ENCODE measurements around the gene PRLR.
"Not testable (repeated sequence)": the region's sequence is repeated elsewhere in the genome, so short reads cannot be mapped to it uniquely, and the experiment has no call there.

Gene PRLR

GRCh38 chr5:35066260-35066795 is 164.0 kb downstream of the PRLR start:
- DNase-seq: no peak

DNA sequence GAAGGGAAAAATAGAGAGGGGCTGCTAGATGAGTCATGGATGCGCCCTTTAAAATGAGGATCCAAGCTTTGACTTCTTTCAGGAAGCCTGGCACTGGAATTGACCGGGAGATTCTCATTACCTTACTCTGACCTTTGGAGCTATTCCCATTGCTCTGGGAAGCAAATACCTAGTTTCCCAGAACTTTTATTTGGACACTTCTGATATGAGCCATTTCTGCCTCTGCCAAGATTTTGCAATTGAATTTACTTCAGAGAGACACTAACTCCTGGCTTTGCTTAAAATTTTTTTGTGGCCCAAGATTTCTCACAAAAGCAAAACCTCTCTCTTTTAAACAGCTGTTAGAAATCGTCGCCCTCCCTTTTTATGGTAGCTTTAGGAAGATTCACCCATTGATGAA is 166.9 kb downstream of the PRLR start:
- DNase-seq: no peak

GRCh38 chr5:35061211-35061770 is 169.0 kb downstream of the PRLR start:
- DNase-seq: no peak

GRCh38 chr5:35060236-35060635 is 170.1 kb downstream of the PRLR start:
- no peak for DNase-seq

DNA sequence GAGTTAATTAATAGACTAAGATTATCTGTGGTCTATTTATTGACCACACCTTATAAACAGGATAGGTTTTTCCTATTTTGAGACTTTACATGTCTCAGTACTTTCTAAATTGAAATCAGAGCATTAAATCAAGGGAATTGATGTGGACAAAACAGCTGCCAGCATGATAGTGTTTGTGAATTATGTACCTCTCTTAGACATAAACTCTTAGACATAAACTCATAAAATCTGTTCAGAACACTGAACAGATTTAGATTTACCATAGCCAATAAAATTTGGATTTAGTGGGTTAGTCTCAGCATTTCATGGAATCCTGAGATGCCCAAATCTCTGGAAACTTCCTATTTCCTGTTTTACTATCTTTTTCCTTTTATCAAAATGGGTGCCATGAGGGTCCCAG is 171.0 kb downstream of the PRLR start:
- DNase-seq: no peak

DNA sequence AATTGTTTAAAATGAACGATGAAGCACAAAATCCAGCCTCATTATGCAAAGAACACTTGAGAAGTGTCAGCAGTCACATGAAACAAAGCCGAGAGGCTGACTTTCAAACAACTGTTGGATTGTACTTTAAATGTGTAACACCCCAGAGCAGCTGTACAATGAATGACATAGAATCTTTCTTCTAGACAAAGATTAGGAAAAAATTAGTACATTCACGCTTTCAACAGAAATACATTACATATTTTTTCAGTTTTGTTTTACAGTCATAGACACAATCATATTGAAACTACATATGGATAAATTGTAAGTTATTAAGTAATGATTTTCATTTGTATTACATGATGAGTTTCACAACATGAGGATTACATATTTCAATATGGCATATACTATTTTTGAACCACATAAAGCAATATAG is 171.9 kb downstream of the PRLR start:
- DNase-seq: no peak

- no peak for DNase-seq
These were observed 173.6 kb downstream of the PRLR start for GRCh38 chr5:35056686-35057085.

- DNase-seq: no peak
These were observed 177.4 kb downstream of the PRLR start for GRCh38 chr5:35052838-35053237.

DNA sequence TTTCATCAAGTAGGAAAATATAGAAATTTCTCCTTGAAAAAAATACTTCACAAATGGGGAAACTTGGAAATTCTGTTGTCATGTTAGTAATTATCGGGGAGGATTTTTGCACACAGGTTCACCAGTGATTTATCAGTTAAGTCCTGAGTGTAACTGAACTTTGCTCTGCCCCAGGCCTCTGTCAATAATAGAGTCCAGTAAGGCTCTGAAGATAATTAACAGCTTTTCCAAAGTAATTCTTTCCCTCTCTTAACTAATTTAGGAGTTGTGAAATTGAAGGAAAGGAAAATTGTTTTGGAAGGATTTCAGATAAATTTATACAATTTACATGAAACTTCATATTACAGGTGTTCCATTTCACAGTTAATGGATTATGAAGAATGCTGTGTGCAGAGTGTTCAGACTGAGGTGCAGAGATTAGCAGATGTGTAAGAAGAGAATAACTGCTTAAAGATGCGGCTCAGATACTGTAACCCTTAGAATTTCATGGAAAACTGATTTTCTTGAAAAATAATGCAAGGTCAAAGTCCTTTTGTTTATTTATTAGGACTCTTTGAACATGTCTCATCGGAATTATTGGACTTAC is 179.7 kb downstream of the PRLR start:
- DNase-seq: no peak

- no peak for DNase-seq
These were observed 181.4 kb downstream of the PRLR start for GRCh38 chr5:35048910-35049309.

- DNase-seq: no peak
These were observed 182.4 kb downstream of the PRLR start, which contains the start of gene AGXT2 for GRCh38 chr5:35047785-35048404. Gene AGXT2, minus strand, starts transcription at chr5:35047949. Its CDS starts 57 bp downstream, at chr5:35047892.

DNA sequence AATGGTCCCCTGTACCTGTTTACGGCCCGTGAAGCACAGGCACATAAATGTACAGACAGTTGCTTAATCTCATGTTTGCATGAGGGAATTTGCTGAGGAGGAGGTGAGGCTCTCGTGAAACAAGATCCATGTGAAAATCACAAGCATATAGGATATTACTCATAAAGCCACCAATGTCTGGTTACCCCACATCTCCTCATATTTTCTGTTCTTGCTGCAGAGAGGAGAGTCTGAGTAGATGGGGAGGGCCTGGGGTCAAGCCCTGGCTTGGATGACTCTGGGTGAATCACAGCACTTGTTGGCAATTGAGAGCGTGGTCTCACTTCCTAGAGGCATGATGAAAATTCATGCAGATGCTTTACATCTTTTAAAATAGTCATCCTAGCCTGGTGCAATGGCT is 183.5 kb downstream of the PRLR start:
- no peak for DNase-seq

DNA sequence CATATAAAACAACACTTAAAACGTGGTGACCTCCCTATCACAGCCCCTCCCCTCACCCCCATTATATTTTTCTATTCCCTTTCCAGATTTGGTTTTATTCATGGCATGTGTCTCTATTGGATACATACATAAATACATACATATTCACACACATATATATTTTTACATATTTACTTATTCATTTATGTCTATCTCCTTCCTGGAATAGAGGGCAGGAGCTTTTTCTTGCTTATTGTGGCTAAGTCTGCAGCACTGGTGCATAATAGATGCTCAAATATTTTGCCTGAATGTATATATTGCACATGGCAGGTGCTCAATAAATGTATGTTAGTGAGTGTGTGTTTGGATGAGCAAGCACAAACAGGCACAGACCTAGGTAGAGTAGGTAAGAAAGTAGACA is 185.0 kb downstream of the PRLR start:
- DNase-seq: no peak

GRCh38 chr5:35044649-35045048 is 185.6 kb downstream of the PRLR start:
- no peak for DNase-seq

DNA sequence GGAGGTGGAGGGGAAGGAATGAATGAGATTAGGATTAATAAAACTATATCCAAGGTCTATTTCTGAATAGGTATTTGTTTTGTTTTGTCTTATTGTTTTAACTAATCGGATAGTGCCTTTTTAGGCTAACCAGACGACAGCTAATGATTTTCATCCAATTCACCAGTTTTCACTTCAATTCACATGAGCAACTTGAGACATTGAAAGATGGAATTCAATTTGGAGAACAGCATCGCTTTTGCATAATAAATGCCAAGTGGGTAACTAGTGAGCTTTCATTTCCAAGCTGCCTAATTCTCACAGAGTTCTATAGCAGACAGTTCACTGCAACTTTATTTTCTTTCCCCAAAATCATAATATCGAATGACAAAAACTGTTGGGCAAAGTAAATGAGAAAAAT is 187.5 kb downstream of the PRLR start:
- no peak for DNase-seq

GRCh38 chr5:35041261-35041660 is 189.0 kb downstream of the PRLR start:
- no peak for DNase-seq

GRCh38 chr5:35038891-35039290 is 191.4 kb downstream of the PRLR start:
- DNase-seq: no peak

GRCh38 chr5:35036536-35036935 is 193.8 kb downstream of the PRLR start:
- no peak for DNase-seq

DNA sequence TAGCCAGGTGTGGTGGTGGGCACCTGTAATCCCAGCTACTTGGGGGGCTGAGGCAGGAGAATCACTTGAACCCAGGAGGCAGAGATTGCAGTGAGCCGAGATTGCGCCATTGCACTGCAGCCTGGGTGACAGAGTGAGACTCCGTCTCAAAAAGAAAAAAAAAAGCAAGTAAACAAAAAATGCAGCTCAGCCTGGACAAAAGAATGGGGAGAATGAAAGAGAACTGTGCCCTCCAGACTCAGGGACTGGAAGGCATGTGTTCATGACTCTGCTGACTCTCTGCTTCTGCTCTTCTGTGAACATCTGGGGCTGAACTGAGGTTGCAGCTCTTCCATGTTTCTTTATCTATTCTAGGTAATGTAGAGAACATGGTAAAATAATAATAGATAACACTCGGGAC is 194.4 kb downstream of the PRLR start:
- not testable (repeated sequence) for DNase-seq

GRCh38 chr5:35035271-35035670 is 195.0 kb downstream of the PRLR start:
- no peak for DNase-seq

GRCh38 chr5:35032356-35032755 is 197.9 kb downstream of the PRLR start:
- DNase-seq: no peak

DNA sequence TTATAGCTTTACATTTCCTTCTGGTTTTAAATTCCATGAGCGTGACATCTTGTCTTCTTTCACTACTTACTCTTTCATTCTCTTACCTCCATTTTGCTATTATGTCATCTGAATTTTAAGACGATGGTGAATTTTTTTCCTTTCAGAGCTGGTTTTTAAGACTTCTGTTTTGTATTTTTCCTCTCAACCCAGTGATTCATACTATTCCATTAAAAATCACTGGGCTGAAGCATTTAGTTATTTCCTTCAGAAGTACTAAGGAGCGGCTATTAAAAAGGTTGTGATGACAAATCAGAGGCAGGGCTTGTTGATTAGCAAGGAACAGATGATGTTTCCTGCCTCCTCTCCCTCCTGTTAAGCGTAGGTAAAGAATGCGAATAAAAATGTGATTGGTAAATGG is 199.0 kb downstream of the PRLR start:
- DNase-seq: no peak

GRCh38 chr5:35030426-35031100 is 199.7 kb downstream of the PRLR start:
- DNase-seq: no peak

DNA sequence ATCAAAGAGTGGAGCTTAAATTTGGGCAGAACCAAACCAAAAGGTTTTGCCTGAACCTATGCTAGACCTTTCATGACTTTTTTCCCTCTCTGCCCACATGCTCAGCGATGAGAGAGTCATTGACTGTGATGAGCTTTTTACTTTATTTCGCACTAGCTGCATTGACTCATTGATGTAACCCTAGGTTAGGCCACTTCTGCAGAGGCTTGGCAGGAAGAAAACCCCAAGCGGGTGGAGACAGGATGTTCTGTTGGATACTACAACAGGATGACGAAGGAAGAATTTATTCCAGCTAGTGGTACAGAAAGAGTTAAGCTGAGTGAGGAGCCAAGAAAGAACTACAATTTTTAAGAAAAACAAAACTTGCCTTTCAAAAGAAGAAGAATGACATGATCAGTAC is 201.0 kb downstream of the PRLR start:
- DNase-seq: no peak

All from NCI-H1694 treated with DMSO at 0.1 percent for 48 hours (cell line).